GM23338 (cell line): ENCODE results near the gene PDE2A. TPM values are rescaled to one million over a fixed set of nuclear protein-coding genes. Genes with fewer than 3 reads are reported as not detected.

Experiments
- ATAC-seq: fragments of 200-7000 bp; cut with Tn5 transposase; 3 replicates; pipeline ENCODE4 v1.9.1; 2020
- DNase-seq: peaks from one replicate; pipeline ENCODE4 v3.0.0-alpha.2; 2015; ENCODE audit warnings: low spot score
- H2AFZ ChIP-seq: fragments of 200-600 bp; sonication (generic); 2 replicates; pipeline ENCODE4 v1.8.0; 2016; ENCODE audit warnings: antibody characterized with exemption, mild to moderate bottlenecking, moderate library complexity
- H3F3A ChIP-seq: fragments of 200-600 bp; sonication (generic); replicated peaks from 2 replicates; pipeline ENCODE4 v1.8.0; 2017; ENCODE audit warnings: antibody characterized with exemption, mixed run types, low read depth
- H3K27ac ChIP-seq: fragments of 200-600 bp; sonication (generic); 2 replicates; pipeline ENCODE4 v1.6.1; 2016; ENCODE audit warnings: low read depth
- H3K27me3 ChIP-seq: fragments of 200-600 bp; sonication (generic); 2 replicates; pipeline ENCODE4 v1.8.0; 2016; ENCODE audit warnings: mild to moderate bottlenecking, mixed run types, moderate library complexity; ENCODE audit not compliant: insufficient read depth
- H3K36me3 ChIP-seq: fragments of 200-600 bp; sonication (generic); 2 replicates; pipeline ENCODE4 v1.8.0; 2016; ENCODE audit warnings: mild to moderate bottlenecking; ENCODE audit not compliant: insufficient read depth
- H3K4me1 ChIP-seq: fragments of 200-600 bp; sonication (generic); 2 replicates; pipeline ENCODE4 v1.8.0; 2016; ENCODE audit warnings: mild to moderate bottlenecking, moderate library complexity; ENCODE audit not compliant: insufficient read depth
- H3K4me2 ChIP-seq: fragments of 200-600 bp; sonication (generic); 2 replicates; pipeline ENCODE4 v1.7.1; 2017; ENCODE audit warnings: mixed run types
- H3K4me3 ChIP-seq: fragments of 200-600 bp; sonication (generic); 2 replicates; pipeline ENCODE4 v1.6.1; 2016; ENCODE audit warnings: mixed run types
- H3K79me2 ChIP-seq: fragments of 200-600 bp; sonication (generic); replicated peaks from 2 replicates; pipeline ENCODE4 v1.8.0; 2017; ENCODE audit warnings: mild to moderate bottlenecking; ENCODE audit not compliant: insufficient read depth
- H3K9me2 ChIP-seq: fragments of 200-600 bp; sonication (generic); 2 replicates; pipeline ENCODE4 v1.8.0; 2017; ENCODE audit not compliant: insufficient read depth
- H4K20me1 ChIP-seq: fragments of 200-600 bp; sonication (generic); replicated peaks from 2 replicates; pipeline ENCODE4 v1.8.0; 2017; ENCODE audit warnings: mild to moderate bottlenecking; ENCODE audit not compliant: insufficient read depth
- H3K27ac Mint-ChIP-seq: 2 replicates; pipeline ENCODE4 v1.8.0; 2020; ENCODE audit warnings: inconsistent platforms, mild to moderate bottlenecking, moderate library complexity, mixed read lengths
- H3K27me3 Mint-ChIP-seq: 3 replicates; pipeline ENCODE4 v1.8.0; 2022; ENCODE audit warnings: low read depth, mild to moderate bottlenecking, moderate library complexity, mixed read lengths, inconsistent platforms; ENCODE audit not compliant: insufficient read depth, poor library complexity
- H3K36me3 Mint-ChIP-seq: 3 replicates; pipeline ENCODE4 v1.8.0; 2021; ENCODE audit warnings: low read depth, mild to moderate bottlenecking, inconsistent platforms, moderate library complexity, mixed read lengths
- H3K4me1 Mint-ChIP-seq: 3 replicates; pipeline ENCODE4 v1.8.0; 2020; ENCODE audit warnings: mild to moderate bottlenecking, inconsistent platforms, mixed read lengths
- H3K4me3 Mint-ChIP-seq: 3 replicates; pipeline ENCODE4 v1.8.0; 2021; ENCODE audit warnings: moderate library complexity, mild to moderate bottlenecking, inconsistent platforms, mixed read lengths
- H3K9me3 Mint-ChIP-seq: 3 replicates; pipeline ENCODE4 v1.8.0; 2020; ENCODE audit warnings: moderate library complexity, mild to moderate bottlenecking, inconsistent platforms, mixed read lengths
- JUNB ChIP-seq: IDR thresholded peaks from one replicate; pipeline ENCODE4 v1.6.1; 2016; ENCODE audit warnings: antibody characterized with exemption; ENCODE audit not compliant: unreplicated experiment
- NANOG ChIP-seq: IDR thresholded peaks from 2 replicates; pipeline ENCODE4 v1.6.1; 2016; ENCODE audit warnings: antibody characterized with exemption, borderline replicate concordance
- POLR2AphosphoS5 ChIP-seq: IDR thresholded peaks from 2 replicates; pipeline ENCODE4 v1.6.1; 2016; ENCODE audit warnings: antibody characterized with exemption, low read depth
- STAT1 ChIP-seq: IDR thresholded peaks from one replicate; pipeline ENCODE4 v1.6.1; 2016; ENCODE audit warnings: antibody characterized with exemption; ENCODE audit not compliant: unreplicated experiment
- ZNF114 ChIP-seq: fragments of 250-450 bp; sonication (Bioruptor Pico); IDR thresholded peaks from 2 replicates; pipeline ENCODE4 v1.5.0; 2020; ENCODE audit warnings: mild to moderate bottlenecking, moderate library complexity
- ZNF331 ChIP-seq: fragments of 250-450 bp; sonication (Bioruptor Pico); IDR thresholded peaks from 2 replicates; pipeline ENCODE4 v1.5.0; 2020; ENCODE audit warnings: low read depth, mild to moderate bottlenecking, moderate library complexity
- polyA plus RNA-seq: library from polyadenylated mRNA; unstranded; fragments of >200 nt; fragmentation: Nextera tagmentation; extraction: Ambion mirVana; gene quantifications from 2 replicates; pipeline ENCODE4 v1.2.1, GENCODE V29; 2016
- total RNA-seq: library from RNA; depleted of rRNA; stranded (reverse); fragments of >200 nt; shearing (Covaris generic); gene quantifications from 2 replicates; pipeline ENCODE4 v1.2.3, GENCODE V29; 2014
- TF ChIP-seq, protein P1 (sequence below): IDR thresholded peaks from 2 replicates; pipeline ENCODE4 v1.6.1; 2016; ENCODE audit warnings: antibody characterized with exemption
- TF ChIP-seq, protein P2 (sequence below), 2 experiments: fragments of 200-600 bp in 1 of 2; sonication (generic) in 1 of 2; conservative IDR thresholded peaks; 2 replicates each; pipeline versions ENCODE4 v1.5.1 to v1.6.1; 2016 to 2017; ENCODE audit warnings: antibody characterized with exemption in 2 of 2, low read depth in 2 of 2, mild to moderate bottlenecking in 2 of 2, moderate library complexity in 1 of 2

PDE2A gene
- total and polyA plus RNA-seq, 2 experiments from 2014 or later = 4.3 to 16.2 TPM

DNA sequence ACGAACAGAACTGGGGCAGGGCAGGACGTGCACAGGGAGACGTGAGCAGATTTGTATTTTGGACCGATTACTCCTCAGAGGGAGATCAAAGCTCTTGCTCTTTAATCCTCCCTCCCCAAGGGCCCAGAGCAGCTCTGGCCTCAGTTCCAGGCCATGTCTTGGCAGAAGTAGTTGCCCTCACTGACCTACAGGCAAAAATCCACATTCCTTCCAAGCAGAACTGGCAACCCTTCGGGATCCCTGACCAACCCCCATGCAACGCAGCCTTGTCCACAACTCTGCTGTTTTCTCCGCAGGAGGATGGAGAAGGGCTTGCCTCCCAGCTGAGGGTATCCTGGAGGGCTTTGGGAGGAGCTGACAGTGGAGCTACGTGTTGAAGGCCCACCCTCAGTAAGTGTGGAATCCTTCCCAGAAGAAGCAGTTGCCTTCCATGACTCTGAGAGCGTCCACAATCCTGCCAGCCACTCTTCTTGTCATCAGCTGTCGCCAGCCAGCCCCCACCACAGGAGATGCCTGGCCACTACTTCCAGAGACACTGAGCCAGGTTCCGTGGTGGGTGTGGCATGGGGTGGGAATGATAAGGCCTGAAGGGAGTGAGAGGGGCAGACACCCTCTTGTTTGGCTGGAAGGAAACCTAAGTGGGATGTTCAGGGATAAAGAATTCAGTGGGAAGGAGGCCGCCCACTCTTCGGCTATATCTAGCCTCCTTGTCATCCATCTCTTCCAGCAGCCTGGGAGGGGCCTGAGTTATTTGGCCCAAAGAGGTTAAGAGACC is 68.1 kb downstream of the PDE2A start:
- Histone ChIP-seq H4K20me1 (no peaks in the 10 kb centered on the region; the same call in 1 of the 2 replicates), H3K79me2 (no peaks in the 10 kb centered on the region), H3F3A (no peaks in the 10 kb centered on the region), H3K4me1 (no peaks in the 10 kb centered on the region), H3K4me3 (no peak overlapping the region), H3K27me3 (no peaks in the 10 kb centered on the region), H3K36me3 (no peaks in the 10 kb centered on the region), H3K9me2 (0 out of 2 replicates have a peak, but pooled peaks cover 3% of the 10 kb centered on the region), H3K4me2 (no peak overlapping the region), H2AFZ (no peak overlapping the region), H3K27ac (no peak overlapping the region)
- H3K27ac Mint-ChIP-seq = no peak overlapping the region
- H3K9me3 Mint-ChIP-seq = no peaks in the 10 kb centered on the region
- TF ChIP-seq POLR2AphosphoS5 = no peak
- TF ChIP-seq ZNF331 (CRISPR knock-in tag) = no peak
- no peak for TF ChIP-seq NANOG
- no peak for TF ChIP-seq ZNF114
- no peak for TF ChIP-seq STAT1
- no peak for TF ChIP-seq JUNB
- TF ChIP-seq, protein P1, sequence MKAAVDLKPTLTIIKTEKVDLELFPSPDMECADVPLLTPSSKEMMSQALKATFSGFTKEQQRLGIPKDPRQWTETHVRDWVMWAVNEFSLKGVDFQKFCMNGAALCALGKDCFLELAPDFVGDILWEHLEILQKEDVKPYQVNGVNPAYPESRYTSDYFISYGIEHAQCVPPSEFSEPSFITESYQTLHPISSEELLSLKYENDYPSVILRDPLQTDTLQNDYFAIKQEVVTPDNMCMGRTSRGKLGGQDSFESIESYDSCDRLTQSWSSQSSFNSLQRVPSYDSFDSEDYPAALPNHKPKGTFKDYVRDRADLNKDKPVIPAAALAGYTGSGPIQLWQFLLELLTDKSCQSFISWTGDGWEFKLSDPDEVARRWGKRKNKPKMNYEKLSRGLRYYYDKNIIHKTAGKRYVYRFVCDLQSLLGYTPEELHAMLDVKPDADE = no peak
- DNase-seq (no peak), ATAC-seq (no peak)
- no peaks in the 10 kb centered on the region for H3K36me3 Mint-ChIP-seq
- H3K27me3 Mint-ChIP-seq = peaks cover 12% of the 10 kb centered on the region
- no peak overlapping the region for H3K4me3 Mint-ChIP-seq
- H3K4me1 Mint-ChIP-seq = no peaks in the 10 kb centered on the region

DNA sequence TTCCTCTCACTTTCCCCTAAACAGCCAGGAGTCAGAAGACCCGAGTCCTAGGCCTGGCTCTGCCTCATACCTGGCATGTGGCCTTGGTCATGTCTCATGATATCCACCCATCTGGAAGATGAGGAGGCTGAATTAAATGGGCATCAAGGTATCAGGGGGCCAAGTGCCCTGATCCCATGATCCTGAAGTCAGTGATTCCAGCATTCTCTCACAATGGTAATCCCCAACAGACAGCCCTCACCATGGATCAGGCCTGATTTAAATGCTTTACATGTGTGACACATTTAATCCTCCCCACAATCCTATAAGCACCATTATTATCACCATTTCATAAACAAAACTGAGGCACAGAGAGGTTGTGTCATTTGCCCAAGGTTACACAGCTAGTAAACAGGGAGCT is 70.0 kb downstream of the PDE2A start:
- no peak overlapping the region for H3K4me3 ChIP-seq
- no peak overlapping the region for H2AFZ ChIP-seq
- peaks cover 6% of the 10 kb centered on the region; the same call in 1 of the 2 replicates for H3K4me1 ChIP-seq
- Mint-ChIP-seq H3K9me3 (no peaks in the 10 kb centered on the region), H3K4me3 (no peak overlapping the region), H3K27me3 (peaks cover 16% of the 10 kb centered on the region), H3K4me1 (peaks cover 13% of the 10 kb centered on the region), H3K27ac (no peak overlapping the region), H3K36me3 (no peaks in the 10 kb centered on the region)
- H3K9me2 ChIP-seq = no peaks in the 10 kb centered on the region
- H4K20me1 ChIP-seq = no peaks in the 10 kb centered on the region; the same call in 1 of the 2 replicates
- no peak for ATAC-seq
- TF ChIP-seq, protein P1 = no peak
- TF ChIP-seq NANOG (no peak), ZNF331 (CRISPR knock-in tag) (no peak), STAT1 (no peak)
- TF ChIP-seq, protein P2, sequence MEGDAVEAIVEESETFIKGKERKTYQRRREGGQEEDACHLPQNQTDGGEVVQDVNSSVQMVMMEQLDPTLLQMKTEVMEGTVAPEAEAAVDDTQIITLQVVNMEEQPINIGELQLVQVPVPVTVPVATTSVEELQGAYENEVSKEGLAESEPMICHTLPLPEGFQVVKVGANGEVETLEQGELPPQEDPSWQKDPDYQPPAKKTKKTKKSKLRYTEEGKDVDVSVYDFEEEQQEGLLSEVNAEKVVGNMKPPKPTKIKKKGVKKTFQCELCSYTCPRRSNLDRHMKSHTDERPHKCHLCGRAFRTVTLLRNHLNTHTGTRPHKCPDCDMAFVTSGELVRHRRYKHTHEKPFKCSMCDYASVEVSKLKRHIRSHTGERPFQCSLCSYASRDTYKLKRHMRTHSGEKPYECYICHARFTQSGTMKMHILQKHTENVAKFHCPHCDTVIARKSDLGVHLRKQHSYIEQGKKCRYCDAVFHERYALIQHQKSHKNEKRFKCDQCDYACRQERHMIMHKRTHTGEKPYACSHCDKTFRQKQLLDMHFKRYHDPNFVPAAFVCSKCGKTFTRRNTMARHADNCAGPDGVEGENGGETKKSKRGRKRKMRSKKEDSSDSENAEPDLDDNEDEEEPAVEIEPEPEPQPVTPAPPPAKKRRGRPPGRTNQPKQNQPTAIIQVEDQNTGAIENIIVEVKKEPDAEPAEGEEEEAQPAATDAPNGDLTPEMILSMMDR (conservative IDR thresholded peaks at IDR 0.05; ENCODE audit: low read depth in 2 of 2) = no peak
- H3K27me3 ChIP-seq = no peaks in the 10 kb centered on the region
- H3K36me3 ChIP-seq = no peaks in the 10 kb centered on the region
- H3K79me2 ChIP-seq = no peaks in the 10 kb centered on the region
- H3K4me2 ChIP-seq = no peak overlapping the region
- H3F3A ChIP-seq = no peaks in the 10 kb centered on the region
- H3K27ac ChIP-seq = no peak overlapping the region
- DNase-seq = no peak
